Pancreas (tissue), 10 donors: ENCODE results near the gene SPOCK1. TPM values are rescaled to one million over a fixed set of nuclear protein-coding genes. Genes with fewer than 3 reads are reported as not detected.
A peak's percentile ranks its signal among the peaks of the same experiment; 100 is the strongest.

Experiments used
- ATAC-seq, 4 donors: fragments of 200-7000 bp; cut with Tn5 transposase; one replicate each; pipeline versions ENCODE4 v1.8.0 to v1.9.1; 2020; ENCODE audit warnings: mild to moderate bottlenecking in 4 of 4, moderate library complexity in 4 of 4
- DNase-seq, 6 donors: peaks; one replicate each; pipeline ENCODE4 v3.0.0-alpha.2; 2020
- FAIRE-seq: peaks from 2 replicates; lab custom pipeline; 2012; peaks lifted over from hg19 to GRCh38; lab: Jason Lieb, UNC
- H3K27ac ChIP-seq, 4 donors: fragments of 200-600 bp; sonication (generic); 1 replicate in 3 of 4; 2 replicates in 1 of 4; pipeline versions ENCODE4 v1.5.0 to v1.8.0; 2020
- H3K27me3 ChIP-seq, 4 donors: fragments of 200-600 bp; one replicate each; pipeline ENCODE4 v1.8.0; 2021
- H3K36me3 ChIP-seq, 3 donors: fragments of 200-600 bp; sonication (generic) in 1 of 3; one replicate each; pipeline versions ENCODE4 v1.5.0 to v1.8.0; 2020 to 2021
- H3K4me1 ChIP-seq, 3 donors: fragments of 200-600 bp; one replicate each; pipeline ENCODE4 v1.8.0; 2021
- H3K4me3 ChIP-seq, 4 donors: fragments of 200-600 bp; sonication (generic) in 2 of 4; one replicate each; pipeline versions ENCODE4 v1.5.0 to v1.8.0; 2020 to 2021
- H3K9me3 ChIP-seq, 4 donors: fragments of 200-600 bp; one replicate each; pipeline ENCODE4 v1.8.0; 2021
- WGBS, 2 donors: extraction: QIAGEN DNeasy Blood & Tissue Kit; methylation state at CpG; one replicate each; pipeline ENCODE4 v1.1.7; 2013; 5-methylcytosine and 5-hydroxymethylcytosine counted together
- intact Hi-C, 3 donors: fragments of 100-400 bp; cut with DNase I; formaldehyde crosslinking; loops; one replicate each; pipeline versions ENCODE4 v1.11.1 to v1.14.2; 2022
- polyA plus RNA-seq, 2 donors: library from polyadenylated mRNA; stranded (reverse); fragments of 200-250 nt; gene quantifications; one replicate each; pipeline ENCODE4 v1.2.3, GENCODE V29; 2013
- total RNA-seq, 6 donors: library from RNA; stranded (reverse); fragmentation: NEBNext Ultra II Directional in 4 of 6; extraction: Animal tissue kit (Norgen Biotek cat#: 25700) in 4 of 6; gene quantifications; one replicate each; pipeline versions ENCODE4 v1.2.1 to v1.2.4, GENCODE V29; 2021 to 2023
- TF ChIP-seq, protein P1 (sequence below), 4 donors: fragments of 200-600 bp; sonication (generic) in 3 of 4; IDR thresholded peaks; one replicate each; pipeline versions ENCODE4 v1.5.0 to v1.8.0; 2021; ENCODE audit warnings: antibody characterized with exemption in 4 of 4
- donor health status: healthy with polysubstance abuse.
- donor health status: DM: no; HTN: no; CAD: no; lungs with moderate emphysema.
- donor health status: DM: no; HTN: no; CAD: no.
- donor health status: control.
- donor health status: control.
- donor health status: Bipolar disorder and iron deficiency.
- donor health status: DM: yes; HTN: yes; CAD: no.
- donor health status: DM: no; HTN: no; CAD: no.
- donor health status: DM: no; HTN: no; CAD: no.
- donor health status: DM: yes; HTN: yes; CAD: no.

SPOCK1 gene
- total and polyA plus RNA-seq, 8 donors = 1.7 to 16.5 (median 5.3) TPM

DNA sequence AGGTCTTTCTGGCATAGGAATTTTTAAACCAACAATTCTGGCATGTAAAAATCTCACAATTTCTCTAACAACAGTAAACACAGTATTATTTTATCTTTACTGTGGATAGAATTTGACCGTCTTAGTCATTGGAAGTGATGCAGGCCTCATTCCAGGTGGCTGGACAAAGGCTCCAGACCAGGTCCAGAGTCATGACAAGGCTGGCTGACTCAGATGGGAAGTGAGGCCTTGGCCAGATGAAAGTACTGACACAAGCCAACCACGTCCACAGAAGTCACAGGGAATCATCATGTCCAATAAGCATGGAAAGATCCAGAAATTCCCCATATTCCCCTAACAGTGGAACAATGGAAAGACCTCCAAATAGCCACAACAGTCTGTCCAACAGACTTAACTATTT lies 12.4 kb downstream of the SPOCK1 start:
- H3K27ac ChIP-seq = no peak overlapping the region
- DNase-seq (no peak), FAIRE-seq (no peak), ATAC-seq (peak in 1 of 4 donors; percentile 48)
- H3K27me3 ChIP-seq = no peaks in the 10 kb centered on the region
- H3K4me1 ChIP-seq = no peaks in the 10 kb centered on the region
- H3K36me3 ChIP-seq = no peaks in the 10 kb centered on the region
- TF ChIP-seq, protein P1, sequence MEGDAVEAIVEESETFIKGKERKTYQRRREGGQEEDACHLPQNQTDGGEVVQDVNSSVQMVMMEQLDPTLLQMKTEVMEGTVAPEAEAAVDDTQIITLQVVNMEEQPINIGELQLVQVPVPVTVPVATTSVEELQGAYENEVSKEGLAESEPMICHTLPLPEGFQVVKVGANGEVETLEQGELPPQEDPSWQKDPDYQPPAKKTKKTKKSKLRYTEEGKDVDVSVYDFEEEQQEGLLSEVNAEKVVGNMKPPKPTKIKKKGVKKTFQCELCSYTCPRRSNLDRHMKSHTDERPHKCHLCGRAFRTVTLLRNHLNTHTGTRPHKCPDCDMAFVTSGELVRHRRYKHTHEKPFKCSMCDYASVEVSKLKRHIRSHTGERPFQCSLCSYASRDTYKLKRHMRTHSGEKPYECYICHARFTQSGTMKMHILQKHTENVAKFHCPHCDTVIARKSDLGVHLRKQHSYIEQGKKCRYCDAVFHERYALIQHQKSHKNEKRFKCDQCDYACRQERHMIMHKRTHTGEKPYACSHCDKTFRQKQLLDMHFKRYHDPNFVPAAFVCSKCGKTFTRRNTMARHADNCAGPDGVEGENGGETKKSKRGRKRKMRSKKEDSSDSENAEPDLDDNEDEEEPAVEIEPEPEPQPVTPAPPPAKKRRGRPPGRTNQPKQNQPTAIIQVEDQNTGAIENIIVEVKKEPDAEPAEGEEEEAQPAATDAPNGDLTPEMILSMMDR (IDR thresholded peaks at IDR 0.05) = no peak
- WGBS, 2 donors = 68 to 76% methylated on average over 2 of the region's 2 CpGs
- intact Hi-C loops = no loop called here
- no peaks in the 10 kb centered on the region for H3K9me3 ChIP-seq
- H3K4me3 ChIP-seq = no peak overlapping the region

DNA sequence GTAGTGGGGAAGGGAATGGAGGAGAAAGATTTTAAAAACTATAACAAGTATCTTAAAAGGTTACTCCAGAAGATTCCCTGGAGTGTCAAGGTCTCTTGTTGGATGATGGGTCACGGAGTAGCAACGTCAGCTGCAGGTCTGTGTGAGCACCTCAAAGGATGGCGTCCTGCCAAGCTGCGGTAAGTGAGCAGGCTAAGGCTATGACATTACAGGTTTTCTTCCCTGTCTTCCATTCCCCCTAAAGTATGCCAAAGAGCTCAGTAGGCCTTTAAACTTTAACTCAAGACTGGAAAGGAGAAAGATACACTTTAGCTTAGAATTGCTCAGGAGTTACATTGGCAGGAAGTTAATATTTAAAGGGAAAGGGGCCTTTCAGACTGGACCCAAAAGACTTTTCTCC lies 17.5 kb downstream of the SPOCK1 start:
- Histone ChIP-seq H3K4me1 (no peaks in the 10 kb centered on the region), H3K9me3 (no peaks in the 10 kb centered on the region), H3K27ac (no peak overlapping the region), H3K4me3 (no peak overlapping the region), H3K27me3 (no peaks in the 10 kb centered on the region), H3K36me3 (no peaks in the 10 kb centered on the region)
- no peak for DNase-seq
- 46% methylated on average over 4 of the region's 4 CpGs for WGBS, 2 donors
- no peak for FAIRE-seq
- TF ChIP-seq, protein P1 (IDR thresholded peaks at IDR 0.05) = no peak
- no peak for ATAC-seq
- intact Hi-C loops = no loop called here

DNA sequence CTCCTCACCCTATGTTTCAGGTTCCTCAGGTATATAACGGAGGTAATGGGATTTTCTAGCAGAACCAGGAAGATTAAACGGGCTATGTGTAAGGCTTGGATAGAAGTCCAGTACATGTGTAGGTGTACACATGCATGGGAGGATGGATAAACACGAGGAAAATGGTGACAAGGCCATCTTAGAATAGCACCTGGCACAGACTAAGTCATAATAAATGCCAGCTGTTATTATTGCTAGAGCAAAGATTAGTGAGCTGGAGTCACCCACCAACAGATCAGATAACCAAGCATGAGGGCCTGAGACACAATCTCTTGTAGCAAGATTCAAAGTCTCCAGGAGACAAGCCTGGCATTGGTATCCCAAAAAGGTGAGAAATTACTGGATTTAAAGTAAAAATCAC lies 21.1 kb downstream of the SPOCK1 start:
- DNase-seq = no peak
- H3K27ac ChIP-seq = no peak overlapping the region
- no peaks in the 10 kb centered on the region for H3K4me1 ChIP-seq
- no peaks in the 10 kb centered on the region for H3K9me3 ChIP-seq
- no peaks in the 10 kb centered on the region for H3K36me3 ChIP-seq
- no peak for FAIRE-seq
- TF ChIP-seq, protein P1 (IDR thresholded peaks at IDR 0.05) = no peak
- no peak overlapping the region for H3K4me3 ChIP-seq
- intact Hi-C loops = no loop called here
- WGBS, 2 donors = 35 to 39% methylated on average over 3 of the region's 3 CpGs
- no peak for ATAC-seq
- H3K27me3 ChIP-seq = no peaks in the 10 kb centered on the region

DNA sequence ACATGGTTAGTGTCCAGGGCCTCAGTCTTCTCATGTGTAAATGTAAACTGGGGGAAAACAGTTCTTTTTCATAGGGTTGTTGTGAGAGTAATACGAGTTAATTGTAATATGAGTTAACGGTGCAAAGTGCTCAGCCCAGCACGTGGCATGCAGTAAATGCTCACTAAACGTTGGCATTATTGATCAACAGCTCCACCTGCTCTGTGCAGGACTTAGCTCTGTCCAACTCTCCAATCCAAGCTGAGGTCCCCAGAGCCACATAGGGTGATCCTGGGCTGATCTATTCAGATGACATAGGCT lies 28.3 kb downstream of the SPOCK1 start:
- H3K27ac ChIP-seq = no peak overlapping the region
- intact Hi-C loops = no loop called here
- TF ChIP-seq, protein P1 (IDR thresholded peaks at IDR 0.05) = no peak

DNA sequence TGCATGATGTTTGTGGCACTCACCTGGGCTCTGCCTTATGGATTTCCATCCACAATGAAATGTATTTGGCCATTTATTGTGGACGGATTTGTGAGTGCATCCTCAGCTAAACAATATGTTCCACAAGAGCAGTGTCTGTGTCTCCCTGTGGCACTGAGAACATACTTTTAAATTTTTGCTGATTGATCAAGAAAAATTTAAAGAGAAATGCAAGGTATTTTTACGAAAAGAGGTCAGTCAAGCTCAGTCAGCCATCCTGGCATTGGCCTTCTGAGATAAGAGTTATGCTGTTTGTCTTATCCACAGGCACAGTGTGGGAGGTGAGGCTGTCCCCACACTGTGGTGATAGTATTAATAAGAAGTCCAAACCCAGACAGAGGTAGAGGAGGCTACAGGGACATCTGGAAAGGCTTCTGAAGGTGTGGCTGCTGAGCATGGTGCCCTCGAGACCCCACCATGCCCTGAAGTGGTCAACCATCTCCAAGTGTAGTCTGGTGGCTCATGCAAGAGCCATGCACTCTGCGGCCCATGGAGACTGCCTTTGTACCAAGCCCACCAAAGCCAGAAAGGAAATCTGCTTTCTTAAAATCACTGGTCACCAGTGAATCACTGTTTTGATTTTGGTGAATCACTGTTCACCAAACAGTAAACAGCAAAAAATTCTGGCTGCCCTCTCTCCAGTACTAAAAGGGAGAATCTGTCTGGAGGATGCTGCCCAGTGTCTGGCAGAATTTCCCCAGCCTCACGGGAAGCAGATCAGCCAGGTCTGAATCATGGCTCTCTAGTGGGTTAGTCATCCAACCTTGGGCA lies 28.8 kb downstream of the SPOCK1 start:
- intact Hi-C loops = no loop called here
- FAIRE-seq = no peak
- WGBS, 2 donors = 61 to 76% methylated on average over 5 of the region's 5 CpGs

More for the DNA sequence above, 28.3 kb downstream of the SPOCK1 start:
- H3K27me3 ChIP-seq = peaks cover 0 to 4% (median 0%) of the 10 kb centered on the region in 4 donors
- DNase-seq (no peak), ATAC-seq (no peak), FAIRE-seq (no peak)
- H3K4me3 ChIP-seq = no peak overlapping the region
- no peaks in the 10 kb centered on the region for H3K36me3 ChIP-seq
- no peaks in the 10 kb centered on the region for H3K4me1 ChIP-seq
- 49 to 64% methylated on average over 4 of the region's 4 CpGs for WGBS, 2 donors
- no peaks in the 10 kb centered on the region for H3K9me3 ChIP-seq

More for the DNA sequence above, 28.8 kb downstream of the SPOCK1 start:
- Histone ChIP-seq H3K27ac (no peak overlapping the region), H3K27me3 (peaks cover 0 to 4% (median 0%) of the 10 kb centered on the region in 4 donors), H3K4me3 (no peak overlapping the region), H3K36me3 (no peaks in the 10 kb centered on the region), H3K9me3 (no peaks in the 10 kb centered on the region), H3K4me1 (no peaks in the 10 kb centered on the region)
- DNase-seq (no peak), ATAC-seq (peak in 2 of 4 donors; percentile 22 to 39)
- TF ChIP-seq, protein P1 (IDR thresholded peaks at IDR 0.05) = no peak
